HL-60/S4 (cell line): ENCODE measurements around the gene TMEM63C.

ENCODE experiments used
- in situ Hi-C: fragments of 300-500 bp; cut with MboI; formaldehyde crosslinking; loops from 2 replicates; pipeline ENCODE4 v1.14.3; 2022; ENCODE audit warnings: low sequenced_read_pairs

TMEM63C gene

DNA sequence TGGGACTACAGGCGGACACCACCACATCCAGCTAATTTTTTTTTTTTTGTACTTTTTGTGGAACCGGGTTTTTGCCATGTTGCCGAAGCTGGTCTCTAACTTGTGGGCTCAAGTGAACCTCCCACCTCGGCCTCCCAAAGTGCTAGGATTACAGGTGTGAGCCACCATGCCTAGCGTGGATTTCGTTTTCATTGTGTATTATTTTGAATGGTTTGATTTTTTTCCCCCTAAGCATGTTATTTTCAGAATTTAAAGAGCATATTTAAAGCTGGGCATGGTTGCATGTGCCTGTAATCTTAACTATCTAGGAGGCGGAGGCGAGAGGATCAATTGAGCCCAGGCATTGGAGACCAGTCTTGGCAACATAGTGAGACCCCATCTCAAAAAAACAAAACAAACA lies 13.1 kb downstream of the TMEM63C start:
- in situ Hi-C loops = no loop called here

DNA sequence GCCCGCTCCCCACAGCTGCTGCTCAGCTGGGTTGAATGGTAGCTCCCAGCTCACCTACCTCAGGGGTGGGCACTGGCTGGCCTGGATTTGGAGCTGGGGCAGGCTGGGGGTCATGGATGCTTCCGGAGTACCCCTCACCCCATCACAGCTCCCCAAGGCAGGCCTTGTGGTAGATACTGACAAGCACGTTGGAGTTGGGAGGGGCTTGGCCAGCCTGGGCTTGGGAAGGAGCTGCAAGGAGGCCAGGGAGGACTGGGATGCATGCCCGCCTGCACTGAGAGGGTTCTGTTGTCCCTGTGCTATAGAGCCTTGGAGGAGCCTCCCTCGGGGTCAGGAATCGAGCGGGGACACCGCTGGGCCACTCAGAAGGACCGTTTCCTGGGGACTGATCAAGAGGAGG lies 14.2 kb downstream of the TMEM63C start:
- in situ Hi-C loops = no loop called here

- in situ Hi-C loops = no loop called here
Measured at GRCh38 chr14:77197988-77198387, 16.4 kb downstream of the TMEM63C start.

DNA sequence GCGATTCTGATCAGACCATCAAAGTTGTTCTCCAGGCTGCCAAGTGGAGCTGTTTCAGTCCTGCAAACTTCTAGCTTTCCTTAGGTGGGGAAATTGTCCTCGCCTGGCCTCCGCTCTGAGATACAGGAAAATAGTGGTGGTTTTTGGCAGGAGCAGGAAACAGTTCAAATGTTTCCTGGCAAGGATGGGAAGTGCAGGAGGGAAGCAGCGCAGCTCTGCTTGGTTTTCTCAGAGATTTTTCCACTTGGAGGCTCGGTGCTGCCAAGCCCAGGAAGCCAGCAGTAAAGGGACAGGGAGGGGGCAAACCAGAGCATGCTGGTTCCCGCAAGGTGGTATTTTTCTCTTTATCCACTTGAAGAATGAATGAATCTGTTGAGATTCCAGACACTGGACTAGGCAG lies 17.0 kb downstream of the TMEM63C start:
- in situ Hi-C loops = no loop called here

DNA sequence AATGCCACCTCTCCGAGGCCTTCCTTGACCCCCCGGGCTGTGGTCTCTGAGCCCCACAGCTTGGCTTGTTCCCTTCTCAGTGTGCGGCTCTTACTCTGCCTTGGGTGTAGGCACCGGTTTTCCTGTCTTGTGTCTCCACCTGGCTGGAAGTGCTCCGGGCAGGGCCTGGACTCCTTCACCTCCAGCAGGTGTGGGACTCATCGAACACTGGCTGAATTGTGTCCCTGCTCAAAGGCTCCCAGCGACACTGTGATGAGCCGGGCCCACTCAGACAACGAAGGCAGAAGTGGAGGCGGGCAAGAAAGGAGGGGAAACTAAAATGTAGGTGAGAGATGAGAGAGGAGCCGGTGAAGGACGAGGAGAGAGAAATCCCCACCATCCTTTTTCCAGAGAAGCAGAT lies 18.0 kb downstream of the TMEM63C start:
- in situ Hi-C loops = no loop called here

DNA sequence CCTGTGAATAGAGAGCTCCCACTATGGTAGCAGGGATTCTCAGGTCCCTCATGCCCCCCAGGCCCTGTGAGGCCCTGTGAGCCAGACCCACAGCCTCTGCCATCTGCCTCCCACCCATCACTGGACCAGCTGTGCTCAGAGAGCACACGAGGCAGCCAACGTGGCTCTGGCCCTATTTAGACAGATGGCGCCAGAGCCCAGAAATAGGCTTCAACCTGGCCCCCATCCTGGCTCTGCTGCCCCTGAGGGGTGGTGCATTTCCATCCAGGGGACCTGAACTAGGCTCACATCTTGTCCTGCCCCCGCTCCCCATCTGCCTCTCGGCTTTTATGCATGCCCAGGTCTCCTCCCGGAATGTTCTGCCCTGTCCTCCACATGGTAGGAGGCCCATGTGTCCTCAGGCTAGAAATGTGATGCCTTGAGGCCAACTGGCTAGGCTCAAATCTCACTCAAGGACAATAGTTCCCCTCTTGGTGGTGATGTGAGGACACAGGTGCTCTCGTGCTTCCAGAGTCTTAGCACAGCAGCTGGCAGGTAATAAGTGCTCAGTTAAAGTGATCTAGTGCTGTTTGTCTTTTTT lies 18.9 kb downstream of the TMEM63C start:
- in situ Hi-C loops = no loop called here

DNA sequence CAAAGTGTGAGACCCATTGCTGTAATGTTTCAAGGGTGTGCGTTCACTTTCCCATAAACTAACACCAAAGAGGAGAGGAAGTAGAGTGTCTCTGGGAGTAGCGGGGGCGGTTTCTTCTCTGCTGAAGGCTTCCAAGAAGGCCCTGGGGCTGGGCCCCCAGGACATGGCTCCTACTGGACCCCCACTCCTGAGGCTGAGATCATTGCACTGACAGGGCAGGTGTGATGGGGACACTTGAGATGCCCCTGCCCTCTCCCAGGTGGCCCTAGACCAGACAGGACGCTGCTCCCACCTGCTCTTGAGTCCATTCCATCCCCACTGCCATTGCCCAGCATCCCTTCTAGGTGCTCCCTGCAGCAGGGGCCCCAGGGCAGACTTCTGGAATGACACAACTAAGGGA lies 20.1 kb downstream of the TMEM63C start:
- in situ Hi-C loops = no loop called here

DNA sequence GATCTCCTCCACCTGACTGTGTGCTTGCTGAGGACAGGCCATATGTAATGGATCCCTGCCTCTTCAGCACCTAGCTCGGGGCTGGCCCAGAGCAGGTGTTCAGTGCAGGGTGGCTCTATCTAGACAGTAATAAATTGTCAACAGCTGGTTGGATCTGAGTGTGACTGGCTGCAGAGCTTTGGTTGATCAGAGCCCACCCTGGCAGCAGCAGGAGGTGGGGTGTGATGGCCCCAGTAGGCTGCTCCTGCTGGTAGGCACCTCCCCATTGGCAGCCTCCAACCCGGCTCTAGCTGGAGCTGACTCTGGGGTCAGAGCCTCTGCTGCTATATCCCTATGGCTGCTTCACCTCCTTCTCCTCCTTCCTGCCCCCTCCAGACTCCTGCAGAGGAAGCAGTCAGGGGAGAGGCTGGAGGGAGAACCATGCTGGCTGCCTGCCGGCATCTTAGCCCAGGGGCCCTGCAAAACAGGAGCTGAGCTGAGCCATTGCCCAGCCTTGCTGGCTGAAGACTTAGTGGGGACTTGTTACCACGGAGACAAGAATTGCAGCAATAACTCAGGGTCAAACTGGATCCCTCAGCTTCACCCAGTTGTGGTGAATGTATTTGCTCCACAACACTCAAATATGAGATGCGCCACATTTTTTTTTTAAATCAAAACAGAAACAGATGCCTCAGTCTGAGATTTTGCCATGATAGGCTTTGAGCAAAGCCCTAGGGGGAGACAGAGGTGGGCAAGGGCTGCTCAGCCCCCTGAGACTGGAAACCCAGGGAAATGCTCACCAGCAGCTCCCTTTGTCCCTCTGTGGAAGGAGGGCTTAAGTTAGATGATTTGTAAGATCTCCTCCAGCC lies 22.2 kb downstream of the TMEM63C start:
- in situ Hi-C loops = no loop called here

DNA sequence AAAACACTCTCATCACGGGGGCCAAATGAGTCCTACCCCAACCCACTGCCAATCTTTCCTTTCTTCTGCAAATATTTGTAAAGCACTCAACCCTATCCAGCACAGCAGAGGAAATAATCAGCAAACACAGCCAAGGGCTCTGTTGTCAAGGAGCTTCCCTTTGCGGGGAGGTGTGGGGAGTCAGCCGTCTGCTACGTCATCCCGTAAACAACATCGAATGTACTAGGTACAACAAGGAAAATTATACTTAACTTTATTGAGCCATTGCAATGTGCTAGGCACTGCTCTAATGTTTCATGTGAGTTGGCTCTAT lies 22.8 kb downstream of the TMEM63C start:
- in situ Hi-C loops = no loop called here

- in situ Hi-C loops = no loop called here
Measured at GRCh38 chr14:77204907-77205306, 23.3 kb downstream of the TMEM63C start.

- in situ Hi-C loops = no loop called here
Measured at GRCh38 chr14:77205566-77205965, 24.0 kb downstream of the TMEM63C start.

GRCh38 chr14:77206261-77206824 lies 24.7 kb downstream of the TMEM63C start:
- in situ Hi-C loops = no loop called here

GRCh38 chr14:77206877-77207389 lies 25.3 kb downstream of the TMEM63C start:
- in situ Hi-C loops = no loop called here

- in situ Hi-C loops = no loop called here
Measured at GRCh38 chr14:77208291-77208978, 26.8 kb downstream of the TMEM63C start.

DNA sequence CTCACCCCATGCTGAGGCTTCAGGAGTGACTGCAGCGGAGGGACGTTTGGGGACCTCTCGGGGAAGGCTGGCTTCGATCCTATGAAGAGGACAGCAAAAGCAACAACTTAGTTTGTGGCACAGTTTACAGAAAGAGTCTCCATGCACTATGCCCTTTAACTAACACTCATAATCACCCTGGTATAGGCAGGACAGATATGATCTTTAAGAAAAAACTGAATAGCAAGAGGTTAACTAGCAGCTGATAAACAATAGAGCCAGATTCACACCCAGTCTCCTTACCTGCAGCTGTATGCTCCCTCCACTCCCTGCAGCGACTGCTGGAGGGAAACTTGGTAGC lies 27.4 kb downstream of the TMEM63C start:
- in situ Hi-C loops = no loop called here

- in situ Hi-C loops = no loop called here
Measured at GRCh38 chr14:77212097-77212870, 30.7 kb downstream of the TMEM63C start.

- in situ Hi-C loops = no loop called here
Measured at GRCh38 chr14:77212943-77213678, 31.5 kb downstream of the TMEM63C start.

DNA sequence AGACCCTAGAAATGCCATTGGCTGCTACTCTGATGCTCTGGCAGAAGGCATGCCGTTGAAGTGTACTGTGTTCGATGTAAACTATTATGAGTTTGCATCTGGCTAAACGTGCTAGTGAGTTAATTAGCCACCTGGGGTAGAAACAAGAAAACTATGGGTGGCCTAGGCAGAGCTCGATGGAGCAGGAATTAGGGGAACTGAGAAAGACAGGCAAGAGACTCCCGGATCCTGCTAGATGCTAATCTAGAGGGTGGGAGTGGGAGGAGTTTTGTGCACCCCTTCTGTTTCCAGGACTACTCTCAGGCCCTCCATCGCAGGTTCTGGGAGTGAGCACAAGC lies 32.0 kb downstream of the TMEM63C start:
- in situ Hi-C loops = no loop called here

- in situ Hi-C loops = no loop called here
Measured at GRCh38 chr14:77214216-77214615, 32.6 kb downstream of the TMEM63C start.

- in situ Hi-C loops = no loop called here
Measured at GRCh38 chr14:77217551-77217950, 36.0 kb downstream of the TMEM63C start.
